ENCODE data around the gene L3MBTL4.

L3MBTL4 gene

DNA sequence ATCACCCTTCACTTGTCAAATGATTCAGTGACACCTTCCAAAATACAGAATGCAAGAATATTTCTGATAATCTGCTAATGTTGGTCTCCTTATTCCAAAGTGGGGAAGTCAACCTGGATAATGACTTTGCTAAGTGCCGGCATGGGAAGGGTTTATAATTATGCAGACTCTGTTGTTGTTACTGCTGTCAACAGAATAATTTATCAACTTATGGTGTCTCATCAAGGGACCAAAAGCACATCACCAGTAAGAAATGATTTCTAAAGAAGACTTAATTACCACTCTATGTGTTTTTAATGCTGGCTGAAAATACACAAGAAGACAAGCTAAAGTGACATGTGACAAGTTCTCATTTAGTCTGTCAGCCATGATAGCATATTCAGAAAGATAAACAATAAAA, 403.8 kb downstream of the L3MBTL4 start:
- POLR2A ChIA-PET, result no interaction called here

DNA sequence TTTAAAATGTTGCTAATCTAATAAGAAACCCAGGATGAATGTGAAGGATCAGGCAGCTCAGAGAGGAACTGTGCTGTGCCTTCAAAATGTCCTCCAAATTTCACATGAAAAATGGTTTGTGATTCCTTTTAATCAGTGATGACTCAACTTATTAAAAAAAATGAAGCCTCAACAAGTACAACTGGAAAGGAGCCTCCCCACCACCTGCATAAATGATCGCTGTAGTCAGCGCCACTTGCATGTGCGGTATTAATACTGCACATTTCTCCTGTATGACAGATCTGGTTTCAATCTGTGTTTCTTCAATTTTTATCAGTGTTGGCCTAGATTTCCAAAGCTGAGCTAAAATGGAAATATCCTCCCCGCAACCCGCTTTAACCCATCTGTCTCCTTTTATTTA, 404.4 kb downstream of the L3MBTL4 start:
- H3K27ac ChIP-seq (ENCODE audit: insufficient read depth in 1 of 2, low read depth in 1 of 2, low read length in 2 of 2, poor library complexity in 1 of 2, severe bottlenecking in 2 of 2), result no peak overlapping the region
- H3K4me1 ChIP-seq (ENCODE audit: control extremely low read depth in 1 of 4, control insufficient read depth in 4 of 4, insufficient read depth in 4 of 4, low read length in 3 of 4), result no peaks in the 10 kb centered on the region
- DNase-seq, result no peak
- 100% methylated on average over 2 of the region's 5 CpGs for WGBS (ENCODE audit: insufficient coverage)
- no peaks in the 10 kb centered on the region for H3K9me3 ChIP-seq (ENCODE audit: control extremely low read depth in 1 of 5, control insufficient read depth in 4 of 5, insufficient read depth in 2 of 5, low read depth in 1 of 5, low read length in 4 of 5)
- H3K36me3 ChIP-seq (ENCODE audit: control insufficient read depth in 4 of 4, insufficient read depth in 4 of 4, low read length in 3 of 4), result peaks cover 0 to 2% (median 0%) of the 10 kb centered on the region in 4 experiments
- H3K27me3 ChIP-seq (replicated peaks in 2 of 5; ENCODE audit: control insufficient read depth in 4 of 5, insufficient read depth in 5 of 5, low read length in 4 of 5), result no peaks in the 10 kb centered on the region
- H3K4me3 ChIP-seq (ENCODE audit: control insufficient read depth in 1 of 7, extremely low read depth in 1 of 7, insufficient read depth in 4 of 7, low read depth in 2 of 7, low read length in 6 of 7), result no peak overlapping the region
- POLR2A ChIA-PET, result no interaction called here
- CTCF ChIA-PET, result no interaction called here

More for the DNA sequence above, 403.8 kb downstream of the L3MBTL4 start:
- Histone ChIP-seq H3K27me3 (replicated peaks in 2 of 5; ENCODE audit: control insufficient read depth in 4 of 5, insufficient read depth in 5 of 5, low read length in 4 of 5) (no peaks in the 10 kb centered on the region), H3K27ac (ENCODE audit: insufficient read depth in 1 of 2, low read depth in 1 of 2, low read length in 2 of 2, poor library complexity in 1 of 2, severe bottlenecking in 2 of 2) (no peak overlapping the region), H3K9me3 (ENCODE audit: control extremely low read depth in 1 of 5, control insufficient read depth in 4 of 5, insufficient read depth in 2 of 5, low read depth in 1 of 5, low read length in 4 of 5) (no peaks in the 10 kb centered on the region), H3K4me1 (ENCODE audit: control extremely low read depth in 1 of 4, control insufficient read depth in 4 of 4, insufficient read depth in 4 of 4, low read length in 3 of 4) (no peaks in the 10 kb centered on the region), H3K36me3 (ENCODE audit: control insufficient read depth in 4 of 4, insufficient read depth in 4 of 4, low read length in 3 of 4) (no peaks in the 10 kb centered on the region), H3K4me3 (ENCODE audit: control insufficient read depth in 1 of 7, extremely low read depth in 1 of 7, insufficient read depth in 4 of 7, low read depth in 2 of 7, low read length in 6 of 7) (no peak overlapping the region)
- no CpG with 5 or more reads among the region's 1 CpG for WGBS (ENCODE audit: insufficient coverage)
- no peak for DNase-seq
- CTCF ChIA-PET, result no interaction called here

DNA sequence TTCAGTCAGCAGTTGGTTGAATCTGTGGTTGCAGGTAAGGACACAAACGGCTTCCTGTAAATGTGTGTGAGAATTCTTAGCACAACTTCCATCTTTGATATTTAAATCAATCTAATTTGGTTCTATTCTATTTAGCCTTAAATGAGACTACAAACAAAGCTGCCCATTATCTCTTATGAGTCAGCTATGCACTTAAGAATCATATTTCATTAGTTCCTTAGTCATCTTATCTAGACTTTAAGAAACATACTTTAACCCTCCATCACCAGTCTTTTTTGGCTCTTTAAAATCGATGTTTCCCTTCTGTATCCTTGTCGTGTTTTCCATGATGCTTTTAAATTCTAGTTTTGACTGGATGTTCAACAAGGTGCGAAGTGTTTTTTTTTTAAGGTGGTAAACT, 405.0 kb downstream of the L3MBTL4 start:
- H3K9me3 ChIP-seq (ENCODE audit: control extremely low read depth in 1 of 5, control insufficient read depth in 4 of 5, insufficient read depth in 2 of 5, low read depth in 1 of 5, low read length in 4 of 5), result no peaks in the 10 kb centered on the region
- H3K4me1 ChIP-seq (ENCODE audit: control extremely low read depth in 1 of 4, control insufficient read depth in 4 of 4, insufficient read depth in 4 of 4, low read length in 3 of 4), result no peaks in the 10 kb centered on the region
- DNase-seq, result no peak
- POLR2A ChIA-PET, result no interaction called here
- no peaks in the 10 kb centered on the region for H3K27me3 ChIP-seq (replicated peaks in 2 of 5; ENCODE audit: control insufficient read depth in 4 of 5, insufficient read depth in 5 of 5, low read length in 4 of 5)
- CTCF ChIA-PET, result no interaction called here
- H3K36me3 ChIP-seq (ENCODE audit: control insufficient read depth in 4 of 4, insufficient read depth in 4 of 4, low read length in 3 of 4), result peaks cover 0 to 3% (median 0%) of the 10 kb centered on the region in 4 experiments
- no peak overlapping the region for H3K4me3 ChIP-seq (ENCODE audit: control insufficient read depth in 1 of 7, extremely low read depth in 1 of 7, insufficient read depth in 4 of 7, low read depth in 2 of 7, low read length in 6 of 7)
- H3K27ac ChIP-seq (ENCODE audit: insufficient read depth in 1 of 2, low read depth in 1 of 2, low read length in 2 of 2, poor library complexity in 1 of 2, severe bottlenecking in 2 of 2), result no peak overlapping the region
- WGBS (ENCODE audit: insufficient coverage), result no CpG with 5 or more reads among the region's 4 CpGs

DNA sequence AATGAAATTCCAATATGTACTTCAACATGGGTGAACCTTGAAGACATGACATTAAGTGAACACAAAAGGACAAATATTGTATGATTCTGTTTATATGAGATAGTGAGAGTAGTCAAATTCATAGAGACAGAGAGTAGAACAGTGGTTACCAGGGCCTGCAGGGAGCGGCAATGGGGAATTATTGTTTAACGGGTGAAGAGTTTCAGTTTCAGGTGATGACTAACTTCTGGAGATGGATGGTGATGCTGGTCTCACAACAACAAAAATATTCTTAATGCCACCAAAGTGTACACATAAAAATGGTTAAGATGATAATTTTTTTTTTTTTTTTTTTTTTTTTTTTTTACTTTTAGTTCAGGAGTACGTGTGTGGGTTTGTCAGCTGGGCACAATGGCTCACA, 410.0 kb downstream of the L3MBTL4 start:
- ChIA-PET CTCF (no interaction called here), POLR2A (no interaction called here)
- Histone ChIP-seq H3K27ac (ENCODE audit: insufficient read depth in 1 of 2, low read depth in 1 of 2, low read length in 2 of 2, poor library complexity in 1 of 2, severe bottlenecking in 2 of 2) (no peak overlapping the region), H3K4me1 (ENCODE audit: control extremely low read depth in 1 of 4, control insufficient read depth in 4 of 4, insufficient read depth in 4 of 4, low read length in 3 of 4) (no peaks in the 10 kb centered on the region), H3K9me3 (ENCODE audit: control extremely low read depth in 1 of 5, control insufficient read depth in 4 of 5, insufficient read depth in 2 of 5, low read depth in 1 of 5, low read length in 4 of 5) (peaks cover 0 to 7% (median 1%) of the 10 kb centered on the region in 5 experiments), H3K4me3 (ENCODE audit: control insufficient read depth in 1 of 7, extremely low read depth in 1 of 7, insufficient read depth in 4 of 7, low read depth in 2 of 7, low read length in 6 of 7) (no peak overlapping the region), H3K27me3 (replicated peaks in 2 of 5; ENCODE audit: control insufficient read depth in 4 of 5, insufficient read depth in 5 of 5, low read length in 4 of 5) (no peaks in the 10 kb centered on the region), H3K36me3 (ENCODE audit: control insufficient read depth in 4 of 4, insufficient read depth in 4 of 4, low read length in 3 of 4) (peaks cover 0 to 3% (median 0%) of the 10 kb centered on the region in 4 experiments)
- no peak for DNase-seq
- no CpG with 5 or more reads among the region's 3 CpGs for WGBS (ENCODE audit: insufficient coverage)

DNA sequence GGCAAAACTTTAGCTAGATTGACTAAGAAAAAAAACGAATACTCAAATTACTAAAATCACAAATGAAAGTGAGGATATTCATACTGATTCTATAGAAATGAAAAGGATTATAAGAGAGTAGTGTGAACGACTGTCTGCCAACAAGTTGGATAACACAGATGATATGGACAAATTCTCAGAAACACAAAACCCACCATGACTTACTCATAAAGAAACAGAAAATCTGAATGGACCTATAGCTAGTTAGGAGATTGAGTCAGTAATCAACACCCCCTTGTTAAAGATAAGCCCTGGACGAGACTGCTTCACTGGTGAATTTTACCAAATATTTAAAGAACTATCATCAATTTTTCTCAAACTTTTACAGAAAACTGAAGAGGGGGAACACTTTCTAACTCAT, 410.6 kb downstream of the L3MBTL4 start:
- peaks cover 0 to 3% (median 0%) of the 10 kb centered on the region in 4 experiments for H3K36me3 ChIP-seq (ENCODE audit: control insufficient read depth in 4 of 4, insufficient read depth in 4 of 4, low read length in 3 of 4)
- no peak overlapping the region for H3K4me3 ChIP-seq (ENCODE audit: control insufficient read depth in 1 of 7, extremely low read depth in 1 of 7, insufficient read depth in 4 of 7, low read depth in 2 of 7, low read length in 6 of 7)
- no CpG with 5 or more reads among the region's 3 CpGs for WGBS (ENCODE audit: insufficient coverage)
- H3K27me3 ChIP-seq (replicated peaks in 2 of 5; ENCODE audit: control insufficient read depth in 4 of 5, insufficient read depth in 5 of 5, low read length in 4 of 5), result no peaks in the 10 kb centered on the region
- no peak for DNase-seq
- ChIA-PET CTCF (no interaction called here), POLR2A (no interaction called here)
- peaks cover 0 to 10% (median 1%) of the 10 kb centered on the region in 5 experiments for H3K9me3 ChIP-seq (ENCODE audit: control extremely low read depth in 1 of 5, control insufficient read depth in 4 of 5, insufficient read depth in 2 of 5, low read depth in 1 of 5, low read length in 4 of 5)
- H3K27ac ChIP-seq (ENCODE audit: insufficient read depth in 1 of 2, low read depth in 1 of 2, low read length in 2 of 2, poor library complexity in 1 of 2, severe bottlenecking in 2 of 2), result no peak overlapping the region
- no peaks in the 10 kb centered on the region for H3K4me1 ChIP-seq (ENCODE audit: control extremely low read depth in 1 of 4, control insufficient read depth in 4 of 4, insufficient read depth in 4 of 4, low read length in 3 of 4)

DNA sequence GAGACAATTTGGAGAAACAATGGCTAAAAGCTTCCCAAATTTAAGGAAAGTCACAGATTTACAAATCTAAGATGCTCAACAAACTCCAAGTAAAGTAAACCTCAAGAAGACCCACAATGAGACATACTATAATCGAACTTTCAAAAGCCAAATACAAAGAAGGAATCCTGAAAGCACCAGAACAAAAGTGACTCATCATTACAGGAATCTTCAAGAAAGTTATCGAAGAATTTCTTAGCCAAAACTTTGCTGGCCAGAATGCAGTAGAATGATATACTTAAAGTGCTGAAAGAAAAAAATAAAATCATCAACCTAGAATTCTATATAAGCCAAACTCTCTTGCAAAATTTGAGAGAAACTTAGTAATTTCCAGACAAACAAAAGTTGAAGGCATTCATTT, 412.8 kb downstream of the L3MBTL4 start:
- H3K27ac ChIP-seq (ENCODE audit: insufficient read depth in 1 of 2, low read depth in 1 of 2, low read length in 2 of 2, poor library complexity in 1 of 2, severe bottlenecking in 2 of 2), result no peak overlapping the region

DNA sequence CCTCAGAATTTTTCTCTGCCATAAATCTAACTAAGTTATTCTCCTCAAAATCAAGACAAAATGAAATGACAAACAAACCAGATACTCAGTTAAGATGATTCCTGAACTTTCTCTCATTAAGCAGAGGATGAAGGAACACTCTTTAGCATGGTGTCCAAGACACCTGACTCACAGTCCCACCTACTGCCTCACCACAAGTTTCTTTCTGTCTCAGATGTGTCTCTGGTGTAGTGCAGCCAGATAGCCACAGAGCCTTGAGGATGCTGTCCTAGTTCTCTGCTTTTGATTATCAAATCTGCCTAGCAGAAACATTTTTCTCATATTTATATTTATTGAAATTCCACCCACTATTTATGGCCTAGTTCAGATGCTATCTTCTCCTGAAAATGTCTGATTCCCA, 415.8 kb downstream of the L3MBTL4 start:
- no peak for DNase-seq
- Histone ChIP-seq H3K4me1 (ENCODE audit: control extremely low read depth in 1 of 4, control insufficient read depth in 4 of 4, insufficient read depth in 4 of 4, low read length in 3 of 4) (no peaks in the 10 kb centered on the region), H3K4me3 (ENCODE audit: control insufficient read depth in 1 of 7, extremely low read depth in 1 of 7, insufficient read depth in 4 of 7, low read depth in 2 of 7, low read length in 6 of 7) (no peak overlapping the region), H3K27ac (ENCODE audit: insufficient read depth in 1 of 2, low read depth in 1 of 2, low read length in 2 of 2, poor library complexity in 1 of 2, severe bottlenecking in 2 of 2) (no peak overlapping the region), H3K27me3 (replicated peaks in 2 of 5; ENCODE audit: control insufficient read depth in 4 of 5, insufficient read depth in 5 of 5, low read length in 4 of 5) (no peaks in the 10 kb centered on the region), H3K9me3 (ENCODE audit: control extremely low read depth in 1 of 5, control insufficient read depth in 4 of 5, insufficient read depth in 2 of 5, low read depth in 1 of 5, low read length in 4 of 5) (peaks cover 0 to 10% (median 1%) of the 10 kb centered on the region in 5 experiments), H3K36me3 (ENCODE audit: control insufficient read depth in 4 of 4, insufficient read depth in 4 of 4, low read length in 3 of 4) (peaks cover 0 to 3% (median 0%) of the 10 kb centered on the region in 4 experiments)
- CTCF ChIA-PET, result no interaction called here
- POLR2A ChIA-PET, result no interaction called here

More for the DNA sequence above, 412.8 kb downstream of the L3MBTL4 start:
- no peak for DNase-seq
- Histone ChIP-seq H3K4me3 (ENCODE audit: control insufficient read depth in 1 of 7, extremely low read depth in 1 of 7, insufficient read depth in 4 of 7, low read depth in 2 of 7, low read length in 6 of 7) (no peak overlapping the region), H3K27me3 (replicated peaks in 2 of 5; ENCODE audit: control insufficient read depth in 4 of 5, insufficient read depth in 5 of 5, low read length in 4 of 5) (no peaks in the 10 kb centered on the region), H3K4me1 (ENCODE audit: control extremely low read depth in 1 of 4, control insufficient read depth in 4 of 4, insufficient read depth in 4 of 4, low read length in 3 of 4) (no peaks in the 10 kb centered on the region), H3K9me3 (ENCODE audit: control extremely low read depth in 1 of 5, control insufficient read depth in 4 of 5, insufficient read depth in 2 of 5, low read depth in 1 of 5, low read length in 4 of 5) (peaks cover 0 to 10% (median 1%) of the 10 kb centered on the region in 5 experiments), H3K36me3 (ENCODE audit: control insufficient read depth in 4 of 4, insufficient read depth in 4 of 4, low read length in 3 of 4) (peaks cover 0 to 3% (median 1%) of the 10 kb centered on the region in 4 experiments)
- CTCF ChIA-PET, result no interaction called here
- POLR2A ChIA-PET, result no interaction called here
- no CpG with 5 or more reads among the region's 2 CpGs for WGBS (ENCODE audit: insufficient coverage)

All from common myeloid progenitor, CD34-positive (primary cell).